SK-N-MC (cell line): Measurements from ENCODE around the gene PTK7.

ENCODE experiments used
- DNase-seq: peaks from one replicate; pipeline ENCODE4 v3.0.0-alpha.2; 2011; ENCODE audit warnings: low read depth, low spot score
- H3K27ac ChIP-seq: fragments of 200-600 bp; sonication (generic); 2 replicates; pipeline ENCODE4 v1.5.1; 2016; ENCODE audit warnings: mixed run types
- H3K36me3 ChIP-seq: fragments of 200-600 bp; sonication (generic); 2 replicates; pipeline ENCODE4 v1.6.1; 2017; ENCODE audit warnings: antibody characterized with exemption, low read length, mixed read lengths; ENCODE audit not compliant: insufficient read depth
- H3K4me3 ChIP-seq: fragments of 200-600 bp; sonication (generic); 2 replicates; pipeline ENCODE4 v1.5.1; 2016
- H3K9ac ChIP-seq: fragments of 200-600 bp; sonication (generic); 2 replicates; pipeline ENCODE4 v1.8.0; 2017; ENCODE audit warnings: mixed run types, mixed read lengths; ENCODE audit not compliant: insufficient read length
- H3K9me3 ChIP-seq: fragments of 200-600 bp; sonication (generic); 2 replicates; pipeline ENCODE4 v1.6.1; 2017; ENCODE audit warnings: low read depth, mild to moderate bottlenecking, antibody characterized with exemption, low read length, moderate library complexity, mixed read lengths
- EZH2 ChIP-seq: fragments of 200-600 bp; sonication (generic); IDR thresholded peaks from one replicate; pipeline ENCODE4 v1.6.1; 2017; ENCODE audit warnings: antibody characterized with exemption
- FOXP2 ChIP-seq: optimal IDR thresholded peaks from 2 replicates; pipeline ENCODE3; 2011; ENCODE audit warnings: mild to moderate bottlenecking, moderate library complexity; ENCODE audit not compliant: insufficient read depth; ENCODE audit errors: extremely low read length, control extremely low read depth
- POLR2AphosphoS5 ChIP-seq: IDR thresholded peaks from 2 replicates; pipeline ENCODE4 v1.6.1; 2012; ENCODE audit warnings: mild to moderate bottlenecking, low read depth, low read length, borderline replicate concordance

The PTK7 gene

DNA sequence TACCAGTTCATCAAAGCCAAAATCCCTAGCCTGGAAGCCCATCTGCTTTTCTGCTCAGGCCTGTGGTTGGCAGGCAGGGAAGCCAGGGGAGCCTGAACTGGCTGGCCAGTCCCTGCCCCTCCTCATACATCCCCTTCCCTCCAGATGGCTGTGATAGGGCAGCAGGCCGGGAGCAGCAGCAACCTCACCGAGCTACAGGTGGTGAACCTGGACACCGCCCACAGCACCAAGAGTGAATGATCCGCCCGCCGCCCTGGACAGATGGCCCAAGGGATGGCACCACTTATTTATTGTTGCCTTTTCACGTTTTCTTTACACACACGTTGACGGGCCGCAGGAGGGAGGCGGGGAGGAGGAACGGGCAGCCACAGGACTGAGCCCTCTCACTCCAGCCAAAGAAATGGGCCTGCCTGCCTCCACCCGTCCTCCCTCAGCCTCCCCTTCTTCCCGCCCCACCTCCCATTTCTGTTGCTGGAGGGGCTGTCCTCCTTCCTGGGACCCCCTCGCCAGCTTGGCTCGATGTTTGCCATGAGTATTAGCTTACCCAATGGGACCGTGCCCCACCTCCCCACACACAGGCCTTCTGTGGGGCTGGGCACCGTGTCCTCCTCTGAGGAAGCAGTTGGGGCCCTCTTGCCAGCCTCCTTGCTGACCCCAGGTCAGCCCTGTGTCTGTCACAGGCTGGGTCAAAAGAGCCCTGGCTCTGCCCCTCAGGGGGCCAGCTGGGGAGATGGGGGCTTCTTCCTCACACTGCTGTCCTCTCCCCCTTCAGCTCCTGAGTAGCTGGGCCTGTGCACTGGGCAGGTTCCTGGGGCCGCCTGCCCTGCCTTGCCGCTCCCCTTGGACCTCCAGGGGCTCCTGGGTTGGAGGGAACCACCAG, 103.1 kb downstream of the PTK7 start:
- H3K9ac ChIP-seq = no peak overlapping the region
- H3K4me3 ChIP-seq = no peak overlapping the region
- DNase-seq = no peak
- TF ChIP-seq EZH2 = no peak
- TF ChIP-seq FOXP2 = no peak
- no peak for TF ChIP-seq POLR2AphosphoS5
- H3K27ac ChIP-seq = no peak overlapping the region
- H3K36me3 ChIP-seq = peaks cover 41% of the 10 kb centered on the region
- no peaks in the 10 kb centered on the region for H3K9me3 ChIP-seq

DNA sequence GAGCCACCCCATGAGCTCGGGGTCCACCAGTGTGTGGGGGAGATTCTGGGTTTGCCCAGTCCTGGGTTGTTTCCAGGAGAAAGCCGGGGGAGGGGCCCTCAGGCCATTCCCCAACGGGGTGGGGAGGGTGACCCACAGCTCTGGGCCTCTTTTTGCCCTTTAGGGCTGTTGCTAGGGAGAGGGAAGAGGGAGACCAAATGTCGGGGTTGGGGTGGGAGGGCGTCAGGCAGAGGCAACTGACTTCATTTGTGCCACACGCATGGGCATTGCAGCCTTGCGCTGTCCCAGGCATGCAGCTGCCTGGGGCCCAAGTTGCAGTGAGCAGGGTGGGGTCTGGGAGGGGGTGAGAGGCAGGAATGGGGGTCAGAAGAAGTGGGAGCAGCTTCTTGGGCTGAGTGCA, 103.9 kb downstream of the PTK7 start:
- TF ChIP-seq POLR2AphosphoS5 (no peak), EZH2 (no peak), FOXP2 (no peak)
- Histone ChIP-seq H3K9ac (no peak overlapping the region), H3K36me3 (peaks cover 36% of the 10 kb centered on the region), H3K9me3 (no peaks in the 10 kb centered on the region), H3K27ac (no peak overlapping the region), H3K4me3 (no peak overlapping the region)
- no peak for DNase-seq

DNA sequence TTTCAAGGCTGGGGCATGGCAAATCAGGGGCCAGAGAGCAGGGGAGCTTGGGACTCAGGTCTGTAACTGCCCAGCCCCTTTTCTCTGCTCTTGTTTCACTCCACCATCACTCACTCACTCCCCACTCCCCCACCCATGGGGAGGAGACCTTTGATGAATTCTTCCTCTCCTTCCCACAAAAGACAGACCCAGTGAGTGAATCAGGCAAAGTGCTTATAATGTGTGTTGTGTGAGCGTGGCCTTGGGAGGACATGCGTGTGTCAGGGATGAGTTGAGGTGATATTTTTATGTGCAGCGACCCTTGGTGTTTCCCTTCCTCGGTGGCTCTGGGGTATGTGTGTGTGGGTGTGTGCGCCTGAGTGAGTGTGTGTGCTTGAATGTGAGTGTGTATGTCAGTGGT, 104.9 kb downstream of the PTK7 start:
- no peak for TF ChIP-seq FOXP2
- no peak for TF ChIP-seq POLR2AphosphoS5
- no peak for TF ChIP-seq EZH2
- no peak for DNase-seq
- peaks cover 27% of the 10 kb centered on the region; the same call in 1 of the 2 replicates for H3K36me3 ChIP-seq
- H3K9ac ChIP-seq = no peak overlapping the region
- H3K9me3 ChIP-seq = no peaks in the 10 kb centered on the region
- H3K4me3 ChIP-seq = no peak overlapping the region
- 0 out of 2 replicates have a peak overlapping the region, but pooled peaks have one; percentile 0 for H3K27ac ChIP-seq

DNA sequence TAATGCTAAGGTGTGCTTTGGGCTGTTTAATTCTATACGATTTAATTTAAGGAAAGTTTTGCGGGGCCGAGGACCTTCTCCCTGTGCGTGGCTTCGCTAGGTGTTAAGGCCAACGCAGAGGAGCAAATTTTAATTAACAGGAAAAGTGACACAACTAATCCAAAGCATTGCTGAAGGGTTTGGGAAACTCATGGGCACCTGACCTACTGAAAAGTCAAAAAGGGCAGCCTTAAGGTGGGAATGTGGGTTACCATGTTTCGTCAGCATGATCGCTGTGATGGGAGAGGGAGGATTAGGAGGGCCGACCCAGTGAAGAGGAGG, 105.5 kb downstream of the PTK7 start:
- Histone ChIP-seq H3K36me3 (peaks cover 21% of the 10 kb centered on the region; the same call in 1 of the 2 replicates), H3K9ac (no peak overlapping the region), H3K27ac (0 out of 2 replicates have a peak overlapping the region, but pooled peaks have one; percentile 0), H3K4me3 (peak overlapping the region; percentile 75), H3K9me3 (no peaks in the 10 kb centered on the region)
- TF ChIP-seq FOXP2 (no peak), EZH2 (no peak), POLR2AphosphoS5 (no peak)
- DNase-seq = no peak

DNA sequence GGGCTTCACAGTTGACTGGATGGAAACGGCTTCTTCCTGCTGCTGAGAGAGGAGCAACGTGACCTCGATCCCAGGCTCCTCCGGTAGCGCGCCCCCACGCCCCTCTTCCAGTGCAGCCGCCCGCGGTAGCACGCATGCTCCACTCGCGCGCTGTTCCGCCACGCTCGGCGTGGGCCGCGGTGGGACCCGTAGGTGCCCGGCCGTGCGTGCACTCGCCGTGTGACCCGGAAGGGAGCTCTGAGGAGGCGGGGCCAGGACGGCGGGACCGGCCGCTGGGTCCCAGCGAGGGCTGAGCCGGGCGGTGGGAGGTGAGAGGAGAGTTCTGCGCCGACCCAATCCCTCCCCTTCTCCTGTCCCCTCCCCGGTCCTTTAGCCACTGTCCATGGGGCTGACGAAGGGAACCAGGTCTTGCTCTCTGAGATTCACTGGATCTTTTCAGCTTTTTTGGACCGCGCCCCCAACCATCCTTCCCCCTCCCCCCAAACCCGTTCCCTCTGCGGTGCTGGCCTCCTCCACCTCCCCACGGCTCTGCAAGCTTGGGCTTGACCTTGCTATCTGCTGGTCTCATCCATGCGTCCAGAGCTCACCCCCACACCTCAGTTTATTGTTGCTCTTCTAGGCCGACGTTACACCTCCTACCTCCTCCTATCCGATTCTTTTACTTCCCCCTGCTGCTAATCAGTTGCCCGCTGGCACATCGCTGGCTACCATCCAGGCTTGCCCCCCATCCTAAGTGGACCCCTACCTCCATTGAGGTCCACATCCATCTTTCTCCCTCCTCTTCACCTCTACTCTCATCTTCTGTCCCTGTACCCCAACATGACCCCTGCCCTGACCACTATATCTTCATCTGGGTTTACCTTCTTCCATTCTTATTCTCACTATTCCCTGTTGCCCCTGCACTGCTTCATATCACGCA, 106.1 kb downstream of the PTK7 start, which contains the start of gene CUL9:
Gene CUL9, plus strand, starts transcription at position 255 of the 919 bp plus-strand sequence. CDS start 2,115 bp downstream, outside the sequence.
- H3K4me3 ChIP-seq = peak within 1 kb of the TSS; percentile 75
- H3K9ac ChIP-seq = peak within 1 kb of the TSS; percentile 63
- peaks cover 17% of the 10 kb centered on the region; the same call in 1 of the 2 replicates for H3K36me3 ChIP-seq
- 0 out of 2 replicates have a peak within 1 kb of the TSS, but pooled peaks have one; percentile 0 for H3K27ac ChIP-seq
- no peaks in the 10 kb centered on the region for H3K9me3 ChIP-seq
- TF ChIP-seq FOXP2 (peak; percentile 38), POLR2AphosphoS5 (peak; percentile 69; the same call in 1 of the 2 replicates), EZH2 (no peak)
- DNase-seq = no peak

DNA sequence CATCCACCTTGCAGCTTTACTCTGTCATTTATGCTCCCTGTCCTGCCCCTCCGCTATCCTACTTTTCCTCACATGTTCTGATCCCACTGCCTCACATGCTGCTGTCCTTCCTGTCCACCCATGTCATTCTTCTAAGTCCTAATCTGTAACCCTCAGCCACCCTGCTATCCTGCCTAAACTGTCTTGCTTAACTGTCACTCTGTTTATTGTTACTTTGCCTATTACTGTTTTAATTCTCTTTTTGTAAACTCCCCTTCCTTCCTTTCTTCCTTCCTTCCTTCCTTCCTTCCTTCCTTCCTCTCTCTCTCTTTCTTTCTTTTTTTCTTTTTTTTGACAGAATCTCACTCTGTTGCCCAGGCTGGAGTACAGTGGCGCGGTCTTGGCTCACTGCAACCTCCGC, 107.3 kb downstream of the PTK7 start:
- no peak overlapping the region for H3K27ac ChIP-seq
- H3K9ac ChIP-seq = peak overlapping the region; percentile 63
- H3K4me3 ChIP-seq = no peak overlapping the region
- H3K36me3 ChIP-seq = peaks cover 10% of the 10 kb centered on the region; the same call in 1 of the 2 replicates
- no peak for DNase-seq
- H3K9me3 ChIP-seq = no peaks in the 10 kb centered on the region
- TF ChIP-seq POLR2AphosphoS5 (no peak), FOXP2 (no peak), EZH2 (no peak)

DNA sequence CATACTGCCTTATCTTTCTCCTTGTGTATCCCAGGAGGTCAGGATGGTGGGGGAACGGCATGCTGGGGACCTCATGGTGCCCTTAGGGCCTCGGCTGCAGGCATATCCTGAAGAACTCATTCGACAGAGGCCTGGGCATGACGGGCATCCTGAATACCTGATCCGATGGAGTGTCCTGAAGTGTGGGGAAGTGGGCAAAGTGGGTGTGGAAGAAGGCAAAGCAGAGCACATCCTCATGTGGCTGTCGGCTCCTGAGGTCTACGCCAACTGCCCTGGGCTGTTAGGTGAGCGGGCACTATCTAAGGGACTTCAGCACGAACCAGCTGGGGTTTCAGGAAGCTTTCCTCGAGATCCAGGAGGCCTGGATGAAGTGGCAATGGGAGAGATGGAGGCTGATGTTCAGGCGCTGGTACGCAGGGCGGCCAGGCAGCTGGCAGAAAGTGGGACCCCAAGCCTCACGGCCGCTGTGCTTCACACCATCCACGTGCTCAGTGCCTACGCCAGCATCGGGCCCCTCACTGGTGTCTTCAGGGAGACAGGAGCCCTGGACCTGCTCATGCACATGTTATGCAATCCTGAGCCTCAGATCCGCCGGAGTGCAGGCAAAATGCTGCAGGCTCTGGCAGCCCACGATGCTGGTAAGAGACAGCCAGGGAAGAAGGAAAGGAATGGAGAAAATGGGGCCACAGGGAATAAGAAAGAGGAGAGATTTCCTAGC, 108.3 kb downstream of the PTK7 start:
- Histone ChIP-seq H3K27ac (no peak overlapping the region), H3K9ac (no peak overlapping the region), H3K4me3 (no peak overlapping the region), H3K36me3 (no peaks in the 10 kb centered on the region; the same call in 1 of the 2 replicates), H3K9me3 (no peaks in the 10 kb centered on the region)
- TF ChIP-seq FOXP2 = no peak
- no peak for TF ChIP-seq POLR2AphosphoS5
- no peak for TF ChIP-seq EZH2
- no peak for DNase-seq
